PFSK-1 (cell line): ENCODE data around the gene MRPS21.

ENCODE experiments used
- REST ChIP-seq, 2 experiments: IDR thresholded peaks; 2 replicates each; pipeline versions ENCODE4 v1.6.1 to v1.8.0; 2011 to 2012; ENCODE audit warnings: low read depth in 2 of 2, low read length in 2 of 2, control low read depth in 1 of 2, inconsistent platforms in 1 of 2, mild to moderate bottlenecking in 1 of 2, moderate library complexity in 1 of 2; ENCODE audit not compliant: insufficient read depth in 1 of 2
- SIN3A ChIP-seq: IDR thresholded peaks from 2 replicates; pipeline ENCODE4 v1.6.1; 2012; ENCODE audit warnings: mild to moderate bottlenecking, low read length, moderate library complexity, borderline replicate concordance; ENCODE audit not compliant: insufficient read depth
- TAF1 ChIP-seq: IDR thresholded peaks from 2 replicates; pipeline ENCODE4 v1.6.1; 2012; ENCODE audit warnings: low read length, control low read depth, borderline replicate concordance; ENCODE audit not compliant: insufficient read depth

GRCh38 chr1:150332651-150333290 is 39.1 kb downstream of the MRPS21 start:
- TF ChIP-seq SIN3A = no peak
- no peak for TF ChIP-seq TAF1
- TF ChIP-seq REST (IDR thresholded peaks at IDR 0.05; ENCODE audit: insufficient read depth in 1 of 2, low read depth in 2 of 2, low read length in 2 of 2) = no peak
